ENCODE measurements around the gene PPP1R3F.

- TF ChIP-seq, protein P1, sequence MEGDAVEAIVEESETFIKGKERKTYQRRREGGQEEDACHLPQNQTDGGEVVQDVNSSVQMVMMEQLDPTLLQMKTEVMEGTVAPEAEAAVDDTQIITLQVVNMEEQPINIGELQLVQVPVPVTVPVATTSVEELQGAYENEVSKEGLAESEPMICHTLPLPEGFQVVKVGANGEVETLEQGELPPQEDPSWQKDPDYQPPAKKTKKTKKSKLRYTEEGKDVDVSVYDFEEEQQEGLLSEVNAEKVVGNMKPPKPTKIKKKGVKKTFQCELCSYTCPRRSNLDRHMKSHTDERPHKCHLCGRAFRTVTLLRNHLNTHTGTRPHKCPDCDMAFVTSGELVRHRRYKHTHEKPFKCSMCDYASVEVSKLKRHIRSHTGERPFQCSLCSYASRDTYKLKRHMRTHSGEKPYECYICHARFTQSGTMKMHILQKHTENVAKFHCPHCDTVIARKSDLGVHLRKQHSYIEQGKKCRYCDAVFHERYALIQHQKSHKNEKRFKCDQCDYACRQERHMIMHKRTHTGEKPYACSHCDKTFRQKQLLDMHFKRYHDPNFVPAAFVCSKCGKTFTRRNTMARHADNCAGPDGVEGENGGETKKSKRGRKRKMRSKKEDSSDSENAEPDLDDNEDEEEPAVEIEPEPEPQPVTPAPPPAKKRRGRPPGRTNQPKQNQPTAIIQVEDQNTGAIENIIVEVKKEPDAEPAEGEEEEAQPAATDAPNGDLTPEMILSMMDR (IDR thresholded peaks at IDR 0.05; ENCODE audit: low read depth, low read length): no peak
- TF ChIP-seq EZH2phosphoT487 (IDR thresholded peaks at IDR 0.05; ENCODE audit: low read depth): no peak
These were observed 18.3 kb upstream of the PPP1R3F start for GRCh38 chrX:49251325-49251724.
